HG03066 (cell line): ENCODE results near the gene SIAH2.

Experiments used
- ATAC-seq: cut with Tn5 transposase; IDR thresholded peaks from one replicate; pipeline ENCODE4 v1.9.1; 2021; ENCODE audit warnings: low read depth; ENCODE audit not compliant: unreplicated experiment

SIAH2 gene

GRCh38 chr3:150749255-150749654, 13.7 kb downstream of the SIAH2 start:
- no peak for ATAC-seq

GRCh38 chr3:150748684-150749047, 14.3 kb downstream of the SIAH2 start:
- no peak for ATAC-seq

- ATAC-seq: no peak
These were observed 14.9 kb downstream of the SIAH2 start for GRCh38 chr3:150747886-150748683.

- no peak for ATAC-seq
These were observed 16.0 kb downstream of the SIAH2 start for GRCh38 chr3:150746791-150747590.

GRCh38 chr3:150745832-150746231, 17.1 kb downstream of the SIAH2 start:
- no peak for ATAC-seq

GRCh38 chr3:150744919-150745211, 18.1 kb downstream of the SIAH2 start:
- no peak for ATAC-seq

GRCh38 chr3:150744041-150744918, 18.7 kb downstream of the SIAH2 start:
- no peak for ATAC-seq

- no peak for ATAC-seq
These were observed 19.5 kb downstream of the SIAH2 start for GRCh38 chr3:150743508-150743907.

GRCh38 chr3:150742679-150743078, 20.3 kb downstream of the SIAH2 start:
- ATAC-seq: no peak

- ATAC-seq: no peak
These were observed 20.8 kb downstream of the SIAH2 start for GRCh38 chr3:150742141-150742523.

- ATAC-seq: no peak
These were observed 21.4 kb downstream of the SIAH2 start for GRCh38 chr3:150741497-150742140.

- ATAC-seq: no peak
These were observed 22.1 kb downstream of the SIAH2 start for GRCh38 chr3:150740733-150741496.

- no peak for ATAC-seq
These were observed 22.9 kb downstream of the SIAH2 start for GRCh38 chr3:150739877-150740645.

- ATAC-seq: no peak
These were observed 23.6 kb downstream of the SIAH2 start for GRCh38 chr3:150739200-150739863.

GRCh38 chr3:150738688-150739087, 24.3 kb downstream of the SIAH2 start:
- ATAC-seq: no peak

GRCh38 chr3:150737874-150738679, 24.9 kb downstream of the SIAH2 start:
- no peak for ATAC-seq

- no peak for ATAC-seq
These were observed 25.8 kb downstream of the SIAH2 start for GRCh38 chr3:150736903-150737832.
